Fibroblast of skin of left quadriceps (primary cell): ENCODE measurements around the gene MYO1C.

Source experiments
- DNase-seq, 2 experiments: peaks; one replicate each; pipeline ENCODE4 v3.0.0-alpha.2; 2013; ENCODE audit warnings: low read depth in 2 of 2

Gene MYO1C

GRCh38 chr17:1485423-1486376, 6.8 kb downstream of the MYO1C start:
- DNase-seq: peak; percentile 31 to 32

GRCh38 chr17:1484676-1485422, 7.6 kb downstream of the MYO1C start:
- DNase-seq: no peak

DNA sequence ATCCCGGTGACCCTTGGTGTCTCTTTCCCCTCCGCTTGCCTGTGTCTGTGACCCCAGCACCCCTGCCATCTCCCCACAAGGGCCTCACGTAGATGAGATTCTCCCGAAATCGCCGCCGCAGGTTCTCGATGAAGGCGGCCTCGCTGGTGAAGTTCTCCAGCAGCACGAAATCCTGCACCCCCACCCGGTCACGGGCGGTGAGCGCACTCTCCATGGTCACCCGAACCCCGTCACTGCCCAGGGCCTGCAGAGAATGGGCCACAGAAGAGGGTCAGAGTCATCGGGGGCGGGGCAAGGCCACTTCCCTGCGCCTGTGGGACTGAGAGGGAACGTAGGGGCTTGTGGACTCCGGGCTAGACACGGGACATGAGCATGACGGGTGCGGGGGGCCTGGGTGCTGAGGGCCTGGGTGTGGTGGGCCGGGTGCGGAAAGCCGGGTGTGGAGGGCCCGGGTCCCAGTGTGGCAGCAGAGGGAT, 8.4 kb downstream of the MYO1C start:
- no peak for DNase-seq

- DNase-seq: no peak
These were observed 9.8 kb downstream of the MYO1C start for GRCh38 chr17:1482680-1483079.

DNA sequence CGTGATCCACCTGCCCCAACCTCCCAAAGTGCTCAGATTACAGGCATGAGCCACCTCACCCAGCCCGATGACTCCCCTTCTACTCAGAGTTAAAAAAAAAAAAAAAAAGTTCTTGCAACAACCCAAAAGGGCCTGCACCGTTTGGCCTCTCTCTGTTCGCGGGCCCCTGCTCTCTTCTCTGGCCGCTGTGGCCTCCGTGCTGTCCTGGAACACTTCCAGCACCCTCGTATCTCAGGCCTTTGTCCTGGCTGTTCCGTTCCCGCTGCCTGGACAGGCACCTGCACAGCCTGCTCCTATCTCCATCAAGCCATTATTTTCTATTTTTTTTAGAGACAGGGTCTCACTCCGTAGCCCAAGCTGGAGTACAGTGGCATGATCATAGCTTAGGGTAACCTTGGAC, 10.8 kb downstream of the MYO1C start:
- DNase-seq: no peak

- DNase-seq: no peak
These were observed 11.6 kb downstream of the MYO1C start for GRCh38 chr17:1480747-1481465.

DNA sequence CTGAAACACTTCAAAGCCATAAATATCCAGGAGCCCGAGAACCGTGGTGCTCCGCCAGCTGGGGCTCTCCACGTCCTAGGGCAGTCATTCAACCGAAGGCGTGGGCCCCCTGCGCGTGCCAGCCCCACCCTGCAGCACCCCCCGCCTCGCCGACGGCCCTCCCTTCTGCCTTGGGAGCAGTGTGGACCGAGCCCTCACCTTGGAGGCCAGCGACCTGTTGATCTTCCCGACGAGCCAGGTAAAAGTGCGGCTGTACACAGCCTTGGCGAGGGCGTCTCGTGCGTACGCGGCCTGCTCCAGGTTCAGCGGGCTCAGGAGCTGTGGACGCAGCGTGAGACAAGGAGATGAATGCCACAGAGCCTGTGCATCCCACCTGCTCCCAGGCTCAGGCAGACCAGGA, 14.1 kb downstream of the MYO1C start:
- no peak for DNase-seq

- no peak for DNase-seq
These were observed 17.1 kb downstream of the MYO1C start for GRCh38 chr17:1475321-1475854.

- no peak for DNase-seq
These were observed 17.9 kb downstream of the MYO1C start for GRCh38 chr17:1474402-1475189.

DNA sequence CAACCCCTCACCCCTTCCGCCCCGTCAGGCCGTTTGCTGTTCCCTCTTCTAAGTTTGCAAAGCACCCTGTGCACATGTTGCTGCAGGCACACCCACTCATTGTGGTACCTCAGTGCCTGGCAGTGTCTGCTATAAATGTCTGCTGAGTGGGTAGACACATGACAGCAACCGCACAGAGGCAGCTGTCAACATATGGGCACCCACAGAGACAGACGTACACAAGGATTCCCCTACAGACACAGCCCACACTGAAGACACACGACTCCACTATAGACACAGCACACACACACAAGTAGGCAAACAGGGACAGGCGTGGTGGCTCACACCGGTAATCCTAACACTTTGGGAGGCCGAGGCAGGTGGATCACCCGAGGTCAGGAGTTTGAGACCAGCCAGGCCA, 18.6 kb downstream of the MYO1C start:
- DNase-seq: no peak

DNA sequence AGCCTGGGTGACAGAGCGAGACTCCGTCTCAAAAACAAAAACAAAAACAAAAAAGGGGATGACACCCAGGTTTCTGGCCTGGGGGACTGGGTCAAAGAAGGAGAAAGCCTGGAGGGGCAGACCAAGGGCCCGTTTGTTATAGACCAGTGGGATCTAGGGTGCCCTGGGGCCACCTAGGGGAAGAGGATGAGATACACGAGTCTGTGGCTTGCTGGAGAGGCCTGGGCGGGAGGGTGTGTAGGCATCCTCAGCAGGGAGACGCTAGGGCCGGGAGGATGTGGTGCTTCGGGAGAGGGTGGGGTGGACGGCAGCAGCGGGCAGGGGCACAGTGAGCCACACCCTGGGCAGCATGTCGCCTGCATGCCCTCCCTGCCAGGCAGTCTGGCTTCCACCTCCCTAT, 19.3 kb downstream of the MYO1C start:
- DNase-seq: no peak

DNA sequence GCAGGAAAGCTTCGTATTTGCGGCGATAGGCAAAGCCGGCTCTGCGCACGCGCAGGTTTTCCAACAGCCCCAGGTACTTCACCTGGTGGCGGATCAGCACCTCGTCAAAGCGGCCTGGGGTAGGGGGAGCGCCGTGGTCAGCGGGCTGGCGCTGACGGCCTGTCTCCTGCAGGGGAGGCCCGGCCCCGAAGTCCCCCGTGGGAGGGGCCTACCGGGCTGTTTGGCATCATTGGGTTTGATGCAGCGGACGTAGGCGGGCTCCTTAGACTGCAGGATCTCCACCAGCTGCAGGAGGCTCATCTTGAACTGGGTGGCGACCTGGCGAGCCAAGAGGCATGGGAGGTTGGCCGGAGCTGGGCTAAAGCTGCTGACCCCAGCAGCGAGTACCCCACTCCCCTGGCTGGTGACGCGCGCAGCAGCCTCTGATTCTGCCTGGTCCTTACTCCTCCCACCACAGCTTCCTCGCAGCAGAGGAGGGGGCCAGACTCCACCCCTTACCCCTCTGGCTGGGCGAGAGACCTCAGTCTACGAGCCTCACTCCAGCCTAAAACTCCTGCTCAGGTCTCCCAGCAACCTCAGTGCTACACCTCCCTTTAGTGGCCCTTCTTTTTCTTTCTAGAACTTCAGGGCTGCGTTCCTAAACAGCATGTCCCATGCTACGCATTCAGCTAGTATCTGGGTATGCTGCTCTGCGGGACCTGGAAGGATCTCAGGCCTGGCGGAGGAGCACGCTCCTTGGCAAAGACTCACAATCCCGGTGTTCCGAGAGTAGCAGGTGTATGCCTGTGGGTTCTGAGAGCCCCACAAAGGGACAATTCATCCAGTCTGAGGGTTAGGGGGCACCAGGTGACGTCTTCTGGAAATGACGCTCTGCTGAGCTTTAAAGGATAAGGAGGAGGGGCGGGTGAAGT, 20.3 kb downstream of the MYO1C start:
- DNase-seq: no peak

- DNase-seq: no peak
These were observed 21.0 kb downstream of the MYO1C start for GRCh38 chr17:1471490-1471889.

DNA sequence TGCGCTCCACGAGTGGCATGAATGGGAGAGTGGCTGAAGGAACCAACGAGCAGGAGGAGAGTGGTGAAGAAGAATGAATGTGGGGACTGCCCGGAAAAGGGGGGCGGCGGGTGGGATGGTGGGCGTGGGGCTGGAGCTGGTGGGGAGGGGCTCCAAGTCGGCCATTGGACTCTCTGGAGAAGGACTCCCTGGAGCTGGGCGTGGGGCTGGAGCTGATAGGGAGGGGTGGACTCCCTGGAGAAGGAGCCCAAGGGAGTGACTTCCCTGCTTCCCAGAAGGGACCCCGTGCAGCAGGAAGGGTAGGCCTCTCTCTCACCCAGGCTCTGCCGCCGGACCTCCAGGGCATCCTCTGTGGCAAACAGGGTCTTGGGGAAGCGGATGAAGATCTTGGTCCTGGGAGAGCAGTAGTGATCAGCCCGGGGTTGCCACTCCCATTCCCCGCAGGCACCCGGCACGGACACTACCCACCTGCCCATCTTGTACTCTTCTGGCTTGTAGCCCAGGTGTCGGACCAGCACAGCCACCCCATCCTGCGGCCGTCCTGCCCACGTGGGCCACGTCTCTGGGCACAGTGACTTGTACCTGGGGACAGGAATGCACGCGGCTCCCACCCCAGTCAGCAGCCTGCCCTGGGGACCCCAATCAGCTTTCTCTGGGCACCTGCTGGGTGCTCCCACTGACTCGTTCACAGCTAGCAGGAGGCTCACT, 21.6 kb downstream of the MYO1C start:
- DNase-seq: no peak

GRCh38 chr17:1470071-1470754, 22.3 kb downstream of the MYO1C start:
- DNase-seq: no peak

DNA sequence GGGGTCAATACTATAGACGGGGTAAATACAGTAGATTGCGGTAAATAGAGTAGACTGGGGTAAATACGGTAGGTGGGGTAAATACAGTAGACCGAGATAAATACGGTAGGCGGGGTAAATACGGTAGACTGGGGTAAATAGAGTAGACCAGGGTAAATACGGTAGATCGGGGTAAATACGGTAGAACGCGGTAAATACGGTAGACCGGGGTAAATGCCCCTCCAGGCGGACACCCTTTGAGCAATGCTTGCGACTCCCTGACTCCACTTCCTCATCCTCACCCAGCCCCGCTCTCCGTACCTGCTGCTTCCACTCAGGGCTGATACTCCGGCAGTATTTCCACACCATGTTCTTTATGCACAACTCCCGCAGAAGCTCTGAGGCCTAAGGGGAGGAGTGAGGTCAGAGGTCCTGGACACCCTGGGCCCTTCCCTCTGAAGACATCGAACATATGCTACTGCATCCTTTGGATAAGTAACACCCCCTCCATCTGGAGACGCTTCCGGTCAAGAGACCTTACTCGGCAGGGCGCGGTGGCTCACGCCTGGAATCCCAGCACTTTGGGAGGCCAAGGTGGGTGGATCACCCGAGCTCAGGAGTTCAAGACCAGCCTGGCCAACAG, 23.1 kb downstream of the MYO1C start:
- no peak for DNase-seq

DNA sequence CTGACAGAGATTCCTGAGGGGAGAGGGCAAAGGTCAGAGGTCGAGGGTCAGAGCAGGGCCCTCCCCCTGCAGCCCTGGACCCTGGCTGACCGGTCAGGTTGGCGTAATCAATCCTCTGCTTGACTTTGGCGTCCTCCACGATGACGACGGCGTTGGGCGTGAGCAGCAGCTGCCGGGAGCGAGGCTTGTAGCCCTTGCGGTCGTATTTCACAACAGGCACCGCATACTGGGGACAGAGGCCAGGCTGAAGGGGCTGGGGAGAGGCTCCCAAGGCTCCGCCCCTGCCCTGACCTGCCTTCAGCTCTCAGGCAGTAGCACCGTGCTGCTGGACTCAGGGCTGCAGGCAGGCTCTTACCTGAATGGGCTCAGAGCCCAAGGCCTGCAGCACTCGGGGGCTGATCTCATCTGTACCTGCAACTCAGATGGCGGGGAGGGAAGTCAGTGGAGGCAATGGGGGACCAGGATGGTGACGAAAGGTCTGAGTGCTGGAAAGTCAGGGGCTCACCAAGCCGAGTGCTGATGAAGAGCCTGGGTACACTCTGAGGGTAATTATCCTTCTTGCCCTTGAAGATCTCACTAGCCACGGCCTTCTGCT, 24.5 kb downstream of the MYO1C start:
- DNase-seq: no peak

GRCh38 chr17:1467258-1467657, 25.2 kb downstream of the MYO1C start:
- no peak for DNase-seq
